ENCODE measurements around the gene MPG.
"Not testable (repeated sequence)": the region's sequence is repeated elsewhere in the genome, so short reads cannot be mapped to it uniquely, and the experiment has no call there.

The MPG gene

GRCh38 chr16:77807-78443 lies at the start of gene MPG:
TSS of gene MPG (plus strand) at chr16:78225. CDS start at chr16:78310, 85 bp downstream.
- peak within 1 kb of the TSS; percentile 84 for H3K27ac ChIP-seq
- TF ChIP-seq ZFX (IDR thresholded peaks at IDR 0.05; ENCODE audit: borderline replicate concordance) (no peak), CTCF (IDR thresholded peaks at IDR 0.05) (no peak)

- H3K27ac ChIP-seq, result not testable (repeated sequence)
Observed at GRCh38 chr16:30627-31026, 47.4 kb upstream of the MPG start.

- H3K27ac ChIP-seq, result not testable (repeated sequence)
Observed at GRCh38 chr16:33154-33876, 44.7 kb upstream of the MPG start.

GRCh38 chr16:33877-34647 lies 44.0 kb upstream of the MPG start:
- no peak overlapping the region for H3K27ac ChIP-seq

GRCh38 chr16:34648-34987 lies 43.4 kb upstream of the MPG start:
- H3K27ac ChIP-seq, result no peak overlapping the region
- TF ChIP-seq CTCF (IDR thresholded peaks at IDR 0.05), result no peak
- TF ChIP-seq ZFX (IDR thresholded peaks at IDR 0.05; ENCODE audit: borderline replicate concordance), result no peak

More at GRCh38 chr16:33877-34647, 44.0 kb upstream of the MPG start:
- TF ChIP-seq CTCF (IDR thresholded peaks at IDR 0.05) (no peak), ZFX (IDR thresholded peaks at IDR 0.05; ENCODE audit: borderline replicate concordance) (no peak)

- TF ChIP-seq CTCF (IDR thresholded peaks at IDR 0.05), result no peak
- no peak for TF ChIP-seq ZFX (IDR thresholded peaks at IDR 0.05; ENCODE audit: borderline replicate concordance)
- H3K27ac ChIP-seq, result no peak overlapping the region
Observed at GRCh38 chr16:35011-35677, 42.9 kb upstream of the MPG start.

GRCh38 chr16:35678-36305 lies 42.2 kb upstream of the MPG start:
- no peak overlapping the region for H3K27ac ChIP-seq
- TF ChIP-seq CTCF (IDR thresholded peaks at IDR 0.05) (no peak), ZFX (IDR thresholded peaks at IDR 0.05; ENCODE audit: borderline replicate concordance) (no peak)
